ENCODE measurements around the gene VAV2. TPM values are rescaled to one million over a fixed set of nuclear protein-coding genes. Genes with fewer than 3 reads are reported as not detected.

The VAV2 gene
- total RNA-seq, 1 experiment from 2014 or later: 24.7 TPM

DNA sequence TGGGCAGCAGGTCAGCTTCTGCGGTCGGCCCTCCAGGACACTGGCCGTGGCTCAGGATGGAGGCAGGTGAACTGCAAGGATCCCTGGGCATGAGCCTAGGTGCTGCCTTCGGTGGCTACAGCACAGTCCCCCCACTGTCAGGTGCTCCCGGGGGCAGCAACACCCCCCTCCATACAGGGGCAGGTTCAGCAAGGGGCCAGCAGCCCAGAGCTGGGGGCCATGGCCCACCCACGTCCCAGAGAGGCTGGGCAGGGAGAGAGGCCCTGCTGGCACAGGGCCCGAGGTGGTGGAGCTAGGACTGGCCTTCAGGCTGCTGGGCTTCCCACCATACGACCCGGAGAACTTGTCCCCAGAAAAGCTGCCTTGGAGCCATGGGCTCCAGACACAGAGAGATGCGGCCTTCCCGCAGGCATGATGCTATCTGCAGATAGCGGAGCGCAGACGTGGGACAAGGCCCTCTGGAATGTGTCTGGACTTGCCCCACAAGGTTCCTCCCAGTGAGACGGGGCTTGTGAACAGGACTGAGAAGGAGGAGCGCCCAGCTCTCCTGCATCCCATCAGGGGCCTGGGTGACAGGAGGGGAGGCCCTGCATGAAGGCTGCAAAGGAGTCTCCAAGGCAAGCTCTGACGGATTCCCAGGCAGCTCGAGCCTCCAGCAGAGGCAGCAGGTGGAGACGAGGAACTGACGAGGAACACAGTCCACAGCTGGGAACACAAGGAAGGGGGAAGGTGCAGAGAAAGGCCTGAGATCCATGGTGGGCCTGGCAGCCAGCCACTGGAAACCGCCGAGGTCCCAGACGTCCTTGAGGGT lies 111.1 kb downstream of the VAV2 start:
- ChIA-PET CTCF (no interaction called here), POLR2A (no interaction called here)
- ATAC-seq (no peak), DNase-seq (ENCODE audit: low read depth, low spot score) (no peak)
- no peak for TF ChIP-seq SIN3A (IDR thresholded peaks at IDR 0.05; ENCODE audit: borderline replicate concordance, insufficient read depth, low read depth, low read length)
- TF ChIP-seq TCF7L2 (IDR thresholded peaks at IDR 0.05; ENCODE audit: low read depth, low read length): no peak
- TF ChIP-seq POLR2AphosphoS5 (IDR thresholded peaks at IDR 0.05; ENCODE audit: low read depth, low read length): no peak
- TF ChIP-seq, protein P1, sequence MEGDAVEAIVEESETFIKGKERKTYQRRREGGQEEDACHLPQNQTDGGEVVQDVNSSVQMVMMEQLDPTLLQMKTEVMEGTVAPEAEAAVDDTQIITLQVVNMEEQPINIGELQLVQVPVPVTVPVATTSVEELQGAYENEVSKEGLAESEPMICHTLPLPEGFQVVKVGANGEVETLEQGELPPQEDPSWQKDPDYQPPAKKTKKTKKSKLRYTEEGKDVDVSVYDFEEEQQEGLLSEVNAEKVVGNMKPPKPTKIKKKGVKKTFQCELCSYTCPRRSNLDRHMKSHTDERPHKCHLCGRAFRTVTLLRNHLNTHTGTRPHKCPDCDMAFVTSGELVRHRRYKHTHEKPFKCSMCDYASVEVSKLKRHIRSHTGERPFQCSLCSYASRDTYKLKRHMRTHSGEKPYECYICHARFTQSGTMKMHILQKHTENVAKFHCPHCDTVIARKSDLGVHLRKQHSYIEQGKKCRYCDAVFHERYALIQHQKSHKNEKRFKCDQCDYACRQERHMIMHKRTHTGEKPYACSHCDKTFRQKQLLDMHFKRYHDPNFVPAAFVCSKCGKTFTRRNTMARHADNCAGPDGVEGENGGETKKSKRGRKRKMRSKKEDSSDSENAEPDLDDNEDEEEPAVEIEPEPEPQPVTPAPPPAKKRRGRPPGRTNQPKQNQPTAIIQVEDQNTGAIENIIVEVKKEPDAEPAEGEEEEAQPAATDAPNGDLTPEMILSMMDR (IDR thresholded peaks at IDR 0.05): no peak
- no TSS peak for BruUV-seq (replicated peaks)
- no peaks in the 10 kb centered on the region for H3K9me3 ChIP-seq (ENCODE audit: control insufficient read depth, insufficient read depth, low read depth, low read length)
- no peaks in the 10 kb centered on the region for H3K36me3 ChIP-seq (ENCODE audit: control insufficient read depth, insufficient read depth, low read length)
- intact Hi-C loops (cut with micrococcal nuclease; ENCODE audit: unreplicated experiment): no loop called here
- no peak overlapping the region for H3K4me3 ChIP-seq (ENCODE audit: low read depth in 2 of 2, low read length in 2 of 2)
- in situ Hi-C loops (cut with HindIII; ENCODE audit: low pct_unique_long_range_greater_than_20kb, low sequenced_read_pairs): no loop called here
- no peak overlapping the region for H3K27ac ChIP-seq (ENCODE audit: low read length)
- H3K27me3 ChIP-seq (ENCODE audit: control insufficient read depth, insufficient read depth, low read length): no peaks in the 10 kb centered on the region
- H3K4me1 ChIP-seq (ENCODE audit: control insufficient read depth, insufficient read depth, low read length): no peaks in the 10 kb centered on the region

DNA sequence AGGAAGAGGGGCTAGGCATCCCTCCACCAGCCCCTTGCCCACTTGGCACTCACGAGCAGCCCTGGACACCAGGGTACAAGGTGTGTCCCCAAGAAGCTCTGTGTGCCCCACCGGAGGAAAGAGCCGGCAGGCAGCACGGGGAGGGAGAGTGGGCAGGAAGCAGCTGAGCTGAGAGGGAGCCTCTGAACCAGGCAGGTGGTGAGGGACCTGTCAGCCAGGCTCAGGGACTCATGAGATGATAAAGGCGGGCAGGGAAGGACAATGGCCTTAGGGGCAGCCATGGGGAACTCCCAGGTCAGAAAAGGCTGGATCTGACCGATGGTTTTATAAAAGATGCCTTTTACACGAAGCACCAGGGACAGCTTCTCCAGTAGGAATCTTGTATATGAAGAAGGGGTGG lies 112.0 kb downstream of the VAV2 start:
- ATAC-seq: no peak
- ChIA-PET POLR2A (no interaction called here), CTCF (interaction anchor here (0.6 kb wide), 1 partner anchor 128 kb away, joined by 3 read pairs; no protein-coding TSS in a partner anchor)
- no peak overlapping the region for H3K27ac ChIP-seq (ENCODE audit: low read length)
- no peaks in the 10 kb centered on the region for H3K27me3 ChIP-seq (ENCODE audit: control insufficient read depth, insufficient read depth, low read length)
- H3K36me3 ChIP-seq (ENCODE audit: control insufficient read depth, insufficient read depth, low read length): no peaks in the 10 kb centered on the region
- H3K9me3 ChIP-seq (ENCODE audit: control insufficient read depth, insufficient read depth, low read depth, low read length): no peaks in the 10 kb centered on the region
- H3K4me3 ChIP-seq (ENCODE audit: low read depth in 2 of 2, low read length in 2 of 2): no peak overlapping the region
- no TSS peak for BruUV-seq (replicated peaks)
- no peak for DNase-seq (ENCODE audit: low read depth, low spot score)
- H3K4me1 ChIP-seq (ENCODE audit: control insufficient read depth, insufficient read depth, low read length): peaks cover under 1% of the 10 kb centered on the region
- intact Hi-C loops (cut with micrococcal nuclease; ENCODE audit: unreplicated experiment) (no loop called here), in situ Hi-C loops (cut with HindIII; ENCODE audit: low pct_unique_long_range_greater_than_20kb, low sequenced_read_pairs) (no loop called here)
- TF ChIP-seq, protein P2, sequence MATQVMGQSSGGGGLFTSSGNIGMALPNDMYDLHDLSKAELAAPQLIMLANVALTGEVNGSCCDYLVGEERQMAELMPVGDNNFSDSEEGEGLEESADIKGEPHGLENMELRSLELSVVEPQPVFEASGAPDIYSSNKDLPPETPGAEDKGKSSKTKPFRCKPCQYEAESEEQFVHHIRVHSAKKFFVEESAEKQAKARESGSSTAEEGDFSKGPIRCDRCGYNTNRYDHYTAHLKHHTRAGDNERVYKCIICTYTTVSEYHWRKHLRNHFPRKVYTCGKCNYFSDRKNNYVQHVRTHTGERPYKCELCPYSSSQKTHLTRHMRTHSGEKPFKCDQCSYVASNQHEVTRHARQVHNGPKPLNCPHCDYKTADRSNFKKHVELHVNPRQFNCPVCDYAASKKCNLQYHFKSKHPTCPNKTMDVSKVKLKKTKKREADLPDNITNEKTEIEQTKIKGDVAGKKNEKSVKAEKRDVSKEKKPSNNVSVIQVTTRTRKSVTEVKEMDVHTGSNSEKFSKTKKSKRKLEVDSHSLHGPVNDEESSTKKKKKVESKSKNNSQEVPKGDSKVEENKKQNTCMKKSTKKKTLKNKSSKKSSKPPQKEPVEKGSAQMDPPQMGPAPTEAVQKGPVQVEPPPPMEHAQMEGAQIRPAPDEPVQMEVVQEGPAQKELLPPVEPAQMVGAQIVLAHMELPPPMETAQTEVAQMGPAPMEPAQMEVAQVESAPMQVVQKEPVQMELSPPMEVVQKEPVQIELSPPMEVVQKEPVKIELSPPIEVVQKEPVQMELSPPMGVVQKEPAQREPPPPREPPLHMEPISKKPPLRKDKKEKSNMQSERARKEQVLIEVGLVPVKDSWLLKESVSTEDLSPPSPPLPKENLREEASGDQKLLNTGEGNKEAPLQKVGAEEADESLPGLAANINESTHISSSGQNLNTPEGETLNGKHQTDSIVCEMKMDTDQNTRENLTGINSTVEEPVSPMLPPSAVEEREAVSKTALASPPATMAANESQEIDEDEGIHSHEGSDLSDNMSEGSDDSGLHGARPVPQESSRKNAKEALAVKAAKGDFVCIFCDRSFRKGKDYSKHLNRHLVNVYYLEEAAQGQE (IDR thresholded peaks at IDR 0.05; ENCODE audit: insufficient read depth in 1 of 2, low read depth in 2 of 2, low read length in 1 of 2): no peak
- TF ChIP-seq TCF7L2 (IDR thresholded peaks at IDR 0.05; ENCODE audit: low read depth, low read length) (no peak), SIN3A (IDR thresholded peaks at IDR 0.05; ENCODE audit: borderline replicate concordance, insufficient read depth, low read depth, low read length) (no peak), POLR2AphosphoS5 (IDR thresholded peaks at IDR 0.05; ENCODE audit: low read depth, low read length) (no peak)
- TF ChIP-seq, protein P1 (IDR thresholded peaks at IDR 0.05): no peak
